ENCODE results near the gene PTGR3.

PTGR3 gene

GRCh38 chr18:75222407-75222806, 13.5 kb upstream of the PTGR3 start:
- intact Hi-C loops (cut with DNase I; ENCODE audit: low total_unique reads), result no loop called here
- DNase-seq, result no peak
- Histone ChIP-seq H3K4me3 (no peak overlapping the region), H3K27ac (no peak overlapping the region), H3K4me1 (peaks cover 0 to 15% (median 6%) of the 10 kb centered on the region in 4 donors), H3K36me3 (no peaks in the 10 kb centered on the region), H3K27me3 (no peaks in the 10 kb centered on the region), H3K9me3 (no peaks in the 10 kb centered on the region)
- TF ChIP-seq CTCF (IDR thresholded peaks at IDR 0.05), result no peak

GRCh38 chr18:75221897-75222296, 13.0 kb upstream of the PTGR3 start:
- H3K27me3 ChIP-seq, result no peaks in the 10 kb centered on the region
- H3K4me1 ChIP-seq, result peaks cover 0 to 12% (median 4%) of the 10 kb centered on the region in 4 donors
- DNase-seq, result no peak
- no peak for TF ChIP-seq CTCF (IDR thresholded peaks at IDR 0.05)
- H3K4me3 ChIP-seq, result no peak overlapping the region
- no peak overlapping the region for H3K27ac ChIP-seq
- no peaks in the 10 kb centered on the region for H3K9me3 ChIP-seq
- intact Hi-C loops (cut with DNase I; ENCODE audit: low total_unique reads), result no loop called here
- H3K36me3 ChIP-seq, result no peaks in the 10 kb centered on the region

GRCh38 chr18:75221397-75221796, 12.5 kb upstream of the PTGR3 start:
- Histone ChIP-seq H3K27me3 (no peaks in the 10 kb centered on the region), H3K27ac (no peak overlapping the region), H3K4me3 (no peak overlapping the region), H3K9me3 (no peaks in the 10 kb centered on the region), H3K4me1 (peaks cover 0 to 10% (median 2%) of the 10 kb centered on the region in 4 donors), H3K36me3 (no peaks in the 10 kb centered on the region)
- no peak for TF ChIP-seq CTCF (IDR thresholded peaks at IDR 0.05)
- no peak for DNase-seq
- intact Hi-C loops (cut with DNase I; ENCODE audit: low total_unique reads), result no loop called here

- Histone ChIP-seq H3K9me3 (no peaks in the 10 kb centered on the region), H3K27me3 (no peaks in the 10 kb centered on the region), H3K36me3 (no peaks in the 10 kb centered on the region), H3K27ac (no peak overlapping the region), H3K4me3 (no peak overlapping the region), H3K4me1 (peaks cover 0 to 5% (median 2%) of the 10 kb centered on the region in 4 donors)
- intact Hi-C loops (cut with DNase I; ENCODE audit: low total_unique reads), result no loop called here
- DNase-seq, result no peak
- no peak for TF ChIP-seq CTCF (IDR thresholded peaks at IDR 0.05)
These were observed 11.8 kb upstream of the PTGR3 start for GRCh38 chr18:75220551-75221355.

GRCh38 chr18:75219745-75220375, 10.9 kb upstream of the PTGR3 start:
- Histone ChIP-seq H3K27ac (no peak overlapping the region), H3K4me1 (peaks cover 0 to 5% (median 2%) of the 10 kb centered on the region in 4 donors), H3K4me3 (no peak overlapping the region), H3K36me3 (no peaks in the 10 kb centered on the region), H3K9me3 (no peaks in the 10 kb centered on the region), H3K27me3 (no peaks in the 10 kb centered on the region)
- TF ChIP-seq CTCF (IDR thresholded peaks at IDR 0.05), result no peak
- no peak for DNase-seq
- intact Hi-C loops (cut with DNase I; ENCODE audit: low total_unique reads), result no loop called here

All from tibial artery (tissue), 4 donors.